ENCODE results near the gene REXO4.

Gene REXO4, protein sequence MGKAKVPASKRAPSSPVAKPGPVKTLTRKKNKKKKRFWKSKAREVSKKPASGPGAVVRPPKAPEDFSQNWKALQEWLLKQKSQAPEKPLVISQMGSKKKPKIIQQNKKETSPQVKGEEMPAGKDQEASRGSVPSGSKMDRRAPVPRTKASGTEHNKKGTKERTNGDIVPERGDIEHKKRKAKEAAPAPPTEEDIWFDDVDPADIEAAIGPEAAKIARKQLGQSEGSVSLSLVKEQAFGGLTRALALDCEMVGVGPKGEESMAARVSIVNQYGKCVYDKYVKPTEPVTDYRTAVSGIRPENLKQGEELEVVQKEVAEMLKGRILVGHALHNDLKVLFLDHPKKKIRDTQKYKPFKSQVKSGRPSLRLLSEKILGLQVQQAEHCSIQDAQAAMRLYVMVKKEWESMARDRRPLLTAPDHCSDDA

DNA sequence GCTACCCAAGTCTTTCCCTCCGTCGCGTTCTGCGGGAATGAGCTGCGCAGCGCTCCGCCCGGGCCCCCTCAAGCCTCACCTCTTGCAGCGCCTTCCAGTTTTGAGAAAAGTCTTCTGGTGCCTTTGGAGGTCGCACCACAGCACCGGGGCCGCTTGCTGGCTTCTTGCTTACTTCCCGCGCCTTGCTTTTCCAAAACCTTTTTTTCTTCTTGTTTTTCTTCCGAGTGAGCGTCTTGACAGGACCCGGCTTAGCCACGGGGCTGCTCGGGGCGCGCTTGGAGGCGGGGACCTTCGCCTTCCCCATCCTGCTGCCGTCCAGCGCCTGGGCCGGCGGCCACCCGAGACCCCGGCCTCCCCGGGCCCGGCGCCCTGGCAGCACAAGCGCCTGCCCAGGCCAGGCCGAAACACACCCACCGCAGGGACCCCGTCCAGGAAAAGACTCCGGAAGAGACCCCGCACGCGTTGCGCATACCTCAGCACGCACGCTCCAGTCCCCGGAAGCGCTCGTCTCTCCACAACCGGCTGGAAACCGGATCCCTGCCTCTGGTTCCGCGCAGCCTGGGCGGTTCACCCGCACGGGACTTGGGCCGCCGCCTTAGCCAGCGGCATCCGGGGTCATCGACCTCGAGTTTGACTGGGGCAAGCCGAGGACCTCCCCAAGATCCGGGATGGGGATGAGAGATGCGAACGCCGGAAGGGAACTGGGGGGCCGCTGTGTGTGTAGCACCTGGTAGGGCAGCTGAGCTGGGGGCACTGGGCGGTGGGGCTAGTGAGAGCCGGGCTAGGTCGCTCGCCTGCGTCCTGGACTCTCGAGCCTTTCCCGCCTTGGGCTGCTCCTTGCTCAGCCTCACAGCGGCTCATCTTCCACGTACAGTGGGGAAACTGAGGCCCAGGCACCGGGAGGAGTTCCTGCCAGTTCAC, at the start of gene REXO4:
REXO4 (minus strand) TSS at position 470 of the 921 bp plus-strand sequence; CDS start at position 304, 166 bp downstream.
- DNase-seq (ENCODE audit: low read depth in 2 of 2, low spot score in 1 of 2), result peak; percentile 54 to 63

DNA sequence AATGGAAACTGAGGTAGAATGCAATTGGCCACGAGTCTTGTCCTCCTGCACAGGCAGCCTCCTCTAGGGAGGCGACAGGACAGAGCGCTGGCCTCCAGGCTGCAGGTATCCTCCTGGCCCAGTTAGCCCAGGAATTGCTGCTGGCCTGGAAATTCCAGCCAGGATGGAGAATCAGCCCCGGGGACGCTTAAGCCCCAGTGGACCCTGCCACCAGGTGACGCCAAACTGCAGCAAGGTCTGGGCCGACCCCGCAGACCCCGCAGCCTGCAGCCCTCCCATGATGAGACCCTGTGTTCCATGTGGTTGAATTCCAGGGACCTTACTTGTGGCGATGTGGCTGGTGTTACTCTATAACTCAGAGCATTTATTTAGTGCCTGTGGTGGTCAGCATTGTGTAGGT, 49.3 kb upstream of the REXO4 start:
- no peak for DNase-seq (ENCODE audit: low read depth in 2 of 2, low spot score in 1 of 2)

DNA sequence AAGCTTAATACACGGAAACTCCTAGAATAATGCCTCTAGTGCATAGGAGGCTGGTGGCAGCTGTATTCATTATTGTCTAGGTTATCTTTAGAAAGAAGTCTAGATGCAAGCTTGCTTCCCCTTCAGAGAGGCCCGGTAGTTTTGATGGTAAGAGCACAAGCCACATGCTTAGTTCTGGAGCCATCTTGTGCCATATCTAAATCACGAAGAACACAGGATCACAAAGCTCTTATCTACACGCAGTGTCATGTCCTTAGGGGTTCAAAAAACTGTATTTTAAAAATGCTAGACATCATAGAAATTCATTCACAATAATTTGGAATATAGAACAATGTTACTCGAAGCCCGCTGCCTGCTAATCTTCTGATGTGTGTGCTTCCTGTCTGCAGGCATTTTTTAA, 48.2 kb upstream of the REXO4 start:
- no peak for DNase-seq (ENCODE audit: low read depth in 2 of 2, low spot score in 1 of 2)

DNA sequence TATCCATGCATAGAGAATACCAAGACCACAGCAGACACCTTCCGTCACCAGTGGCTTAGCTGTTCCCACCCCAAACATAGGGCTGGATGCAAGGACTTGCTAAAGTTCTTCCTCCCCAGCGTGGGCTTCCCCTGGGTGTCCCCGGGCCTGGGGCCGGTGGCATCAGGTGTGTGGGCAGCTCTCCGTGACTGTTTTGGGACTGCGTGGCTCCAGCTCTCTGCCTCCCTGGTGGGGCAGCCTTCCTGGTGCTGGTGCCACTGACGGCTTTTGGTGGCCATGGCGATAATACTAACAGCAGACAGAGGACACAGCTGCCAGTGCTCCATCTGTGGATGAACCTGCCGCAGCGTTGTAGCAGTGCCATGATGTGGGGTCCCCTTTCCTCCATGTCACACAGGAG, 46.8 kb upstream of the REXO4 start:
- no peak for DNase-seq (ENCODE audit: low read depth in 2 of 2, low spot score in 1 of 2)

DNA sequence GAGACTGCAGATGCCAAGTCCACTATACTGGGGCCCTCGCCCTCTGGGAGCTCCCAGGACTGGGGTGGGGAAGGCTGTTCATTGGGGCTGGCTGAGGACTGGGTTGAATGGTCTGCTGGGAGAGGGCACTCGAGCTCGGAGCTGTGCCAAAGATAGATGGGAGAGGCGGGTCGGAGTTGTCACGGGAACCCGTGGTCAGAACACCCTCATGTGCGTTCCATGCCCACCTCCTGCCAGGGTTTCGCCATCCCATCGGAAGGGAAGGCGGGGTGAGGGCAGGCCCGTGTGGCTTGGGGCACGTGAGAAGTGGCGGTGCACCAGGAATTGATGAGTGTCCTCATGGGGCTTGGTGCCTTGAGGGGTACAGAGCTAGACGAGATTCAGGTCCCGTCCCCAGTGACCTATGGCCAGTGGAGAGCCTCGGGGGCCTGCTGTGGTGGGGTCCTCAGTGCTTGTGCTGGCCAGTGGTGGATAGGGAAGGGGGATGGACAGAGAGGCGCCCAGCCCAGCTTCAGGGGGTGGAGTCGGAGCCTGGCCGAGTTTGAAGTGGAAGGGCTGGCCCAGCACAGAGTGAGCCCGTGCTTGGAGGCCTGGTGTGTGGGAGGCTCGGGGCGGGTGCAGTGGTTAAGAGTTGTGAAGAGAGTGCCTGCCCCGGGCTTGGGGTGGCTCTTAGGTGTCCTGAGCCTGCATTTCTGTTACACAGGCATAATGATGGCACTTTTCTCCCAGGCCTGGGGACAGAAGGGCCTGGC, 46.2 kb upstream of the REXO4 start:
- DNase-seq (ENCODE audit: low read depth in 2 of 2, low spot score in 1 of 2), result no peak

DNA sequence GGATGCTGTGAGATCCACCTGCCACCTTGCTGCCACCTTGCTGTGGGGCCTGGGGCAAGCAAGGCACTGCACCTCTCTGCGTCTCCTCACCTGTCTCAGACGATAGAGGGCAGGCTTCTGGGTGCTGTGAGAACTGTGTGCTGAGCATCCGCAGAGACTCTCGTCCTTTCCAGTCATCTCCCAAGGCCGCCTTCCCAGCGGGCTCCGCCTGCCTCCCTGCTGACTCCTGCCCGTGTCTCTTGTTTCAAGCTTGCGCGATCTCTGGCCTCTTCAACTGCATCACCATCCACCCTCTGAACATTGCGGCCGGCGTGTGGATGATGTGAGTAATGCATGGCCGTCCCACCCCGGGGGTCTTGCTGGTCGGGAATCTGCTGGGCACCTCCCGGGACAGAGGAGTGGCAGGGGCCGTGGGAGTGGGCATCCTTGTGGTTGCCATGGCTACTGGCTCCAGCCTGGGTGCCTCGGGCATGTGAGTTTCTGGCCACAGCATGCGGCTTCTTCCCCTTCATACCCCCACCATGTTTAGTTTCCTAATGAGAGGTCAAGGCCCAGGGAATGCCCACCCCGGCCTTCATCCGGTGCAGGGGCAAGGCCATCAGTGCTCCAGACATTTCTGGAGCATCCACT, 45.5 kb upstream of the REXO4 start:
- DNase-seq (ENCODE audit: low read depth in 2 of 2, low spot score in 1 of 2), result no peak

DNA sequence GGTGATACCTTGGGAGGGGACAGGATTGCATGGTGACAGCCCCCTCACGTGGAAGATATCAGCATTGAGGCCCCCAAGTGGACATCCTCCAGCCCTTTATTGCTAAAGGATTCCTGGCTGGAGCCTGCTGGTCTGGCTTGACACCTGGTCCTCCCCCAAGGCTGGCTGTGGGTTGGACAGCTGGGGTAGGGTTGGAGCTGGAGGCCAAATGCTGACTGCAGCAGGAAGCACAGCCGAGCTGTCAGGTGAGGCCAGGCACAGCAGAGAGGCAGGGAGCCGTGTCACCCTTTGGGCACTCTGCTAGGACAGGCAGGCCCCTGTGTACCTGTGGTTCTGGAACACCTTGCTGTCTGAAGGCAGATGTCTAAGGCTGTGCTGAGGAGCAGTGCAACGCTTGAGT, 44.2 kb upstream of the REXO4 start:
- DNase-seq (ENCODE audit: low read depth in 2 of 2, low spot score in 1 of 2), result no peak

DNA sequence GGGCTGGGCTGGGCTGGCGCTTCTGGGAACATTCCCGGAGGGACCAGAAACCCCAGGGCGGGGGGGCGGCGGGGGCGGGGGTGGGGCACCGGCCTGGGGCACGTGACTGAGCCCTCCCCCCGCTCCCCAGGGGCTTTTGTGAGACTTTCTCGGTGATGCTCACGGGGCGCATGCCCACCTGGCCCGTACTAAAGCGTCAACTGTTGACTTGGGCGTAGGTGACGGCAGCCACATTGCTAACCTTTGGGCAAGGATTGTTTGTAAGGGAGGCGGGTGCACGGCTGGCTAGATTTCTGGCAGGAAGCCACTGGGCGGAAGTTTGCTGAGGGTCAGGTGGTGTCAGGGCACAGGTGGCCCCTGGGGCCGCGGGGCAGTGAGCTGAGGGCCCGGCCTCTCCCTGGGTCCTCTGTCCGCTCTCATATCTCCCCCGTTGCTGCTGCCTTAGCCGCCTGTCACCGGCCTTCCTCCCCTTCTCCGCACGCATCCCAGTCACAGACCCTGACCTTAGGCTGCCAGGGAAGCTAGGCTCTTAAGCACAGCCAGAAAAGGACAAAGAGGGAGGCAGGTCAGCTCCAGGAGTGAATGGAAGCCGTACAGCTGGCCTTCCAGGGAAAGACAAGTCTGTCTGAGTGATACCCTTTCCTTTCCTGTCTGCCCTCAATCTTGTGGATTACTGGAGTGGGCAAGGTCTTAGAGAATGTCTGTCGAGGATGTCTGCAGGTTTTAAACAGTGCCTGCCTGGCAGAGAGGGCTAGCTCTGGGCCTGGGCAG, 42.8 kb upstream of the REXO4 start:
- no peak for DNase-seq (ENCODE audit: low read depth in 2 of 2, low spot score in 1 of 2)

DNA sequence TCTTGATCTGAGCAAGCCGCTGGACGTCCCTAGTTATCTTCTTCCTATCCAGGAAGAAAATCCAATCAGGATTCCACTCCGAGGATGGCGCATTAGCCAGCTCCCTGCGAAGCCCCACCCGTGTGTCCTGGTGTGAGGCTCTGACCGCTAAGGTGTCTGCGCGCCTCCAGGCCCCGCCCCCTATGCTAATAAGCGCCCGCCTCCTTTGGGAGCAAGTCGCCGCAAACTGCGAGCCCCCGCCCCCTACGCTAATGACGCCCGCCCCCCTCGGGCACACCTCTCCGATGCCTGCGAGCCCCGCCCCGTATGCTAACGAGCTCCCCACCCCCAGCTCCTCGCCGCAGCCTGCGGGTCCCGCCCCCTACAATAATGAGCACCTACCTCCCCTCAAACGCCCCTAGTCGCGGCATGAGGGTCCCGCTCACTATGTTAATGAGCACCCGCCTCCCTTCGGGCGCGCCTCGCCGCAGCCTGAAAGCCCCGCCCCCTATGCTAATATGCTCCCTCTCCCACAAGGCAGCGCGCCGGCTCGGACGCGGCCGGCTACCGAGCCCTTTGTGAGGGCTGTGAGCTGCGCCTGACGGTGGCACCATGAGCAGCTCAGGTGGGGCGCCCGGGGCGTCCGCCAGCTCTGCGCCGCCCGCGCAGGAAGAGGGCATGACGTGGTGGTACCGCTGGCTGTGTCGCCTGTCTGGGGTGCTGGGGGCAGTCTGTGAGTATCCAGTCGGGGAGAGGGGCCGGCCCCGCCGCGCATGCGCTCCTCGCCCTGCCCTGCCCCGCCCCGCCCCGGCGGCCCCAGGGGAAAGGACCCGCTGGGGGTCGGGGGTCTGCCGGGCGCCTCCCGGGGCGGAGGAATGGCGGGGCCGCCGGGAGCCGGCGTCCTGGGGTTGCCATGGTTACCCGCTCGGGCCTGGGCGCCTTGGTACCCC, 41.9 kb upstream of the REXO4 start, which contains the start of gene CACFD1:
CACFD1 (plus strand) TSS at position 503 of the 929 bp plus-strand sequence; CDS start at position 592, 89 bp downstream.
- peak; percentile 77 to 84 for DNase-seq (ENCODE audit: low read depth in 2 of 2, low spot score in 1 of 2)

DNA sequence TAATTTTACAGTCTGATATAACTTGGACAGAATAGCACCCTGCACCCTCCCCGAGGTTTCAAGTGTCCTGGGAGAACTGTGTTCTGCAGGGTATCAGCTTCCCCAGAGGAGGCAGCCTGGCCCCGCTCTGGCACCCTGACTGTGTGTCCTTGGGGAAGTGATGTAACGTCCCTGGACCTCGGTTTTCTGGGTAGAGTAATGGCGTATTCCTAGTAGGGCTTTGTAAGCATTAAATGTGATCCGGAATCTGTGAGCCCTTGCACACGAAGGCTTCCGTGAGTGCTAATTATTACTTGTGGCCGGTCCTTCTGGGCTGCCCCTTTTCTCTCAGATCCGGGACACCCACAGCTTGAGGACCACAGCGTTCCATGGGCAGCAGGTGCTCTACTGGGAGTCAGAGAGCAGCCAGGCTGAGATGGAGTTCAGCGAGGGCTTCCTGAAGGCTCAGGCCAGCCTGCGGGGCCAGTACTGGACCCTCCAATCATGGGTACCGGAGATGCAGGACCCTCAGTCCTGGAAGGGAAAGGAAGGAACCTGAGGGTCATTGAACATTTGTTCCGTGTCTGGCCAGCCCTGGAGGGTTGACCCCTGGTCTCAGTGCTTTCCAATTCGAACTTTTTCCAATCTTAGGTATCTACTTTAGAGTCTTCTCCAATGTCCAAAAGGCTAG, 41.0 kb upstream of the REXO4 start:
- DNase-seq (ENCODE audit: low read depth in 2 of 2, low spot score in 1 of 2), result no peak

DNA sequence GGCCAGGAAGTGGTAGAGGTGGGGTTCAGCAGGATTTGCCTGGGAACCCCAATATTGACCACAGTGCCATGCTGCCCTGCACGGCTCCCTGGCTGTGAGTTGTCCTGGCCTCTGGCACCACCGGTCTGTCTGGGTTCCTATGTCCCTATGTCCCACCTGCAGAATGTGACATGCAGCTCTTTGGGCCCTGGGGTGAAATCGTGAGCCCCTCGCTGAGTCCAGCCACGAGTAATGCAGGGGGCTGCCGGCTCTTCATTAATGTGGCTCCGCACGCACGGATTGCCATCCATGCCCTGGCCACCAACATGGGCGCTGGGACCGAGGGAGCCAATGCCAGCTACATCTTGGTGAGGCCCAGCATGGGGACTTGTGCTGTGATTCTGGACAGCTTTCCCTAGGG, 39.9 kb upstream of the REXO4 start:
- no peak for DNase-seq (ENCODE audit: low read depth in 2 of 2, low spot score in 1 of 2)

DNA sequence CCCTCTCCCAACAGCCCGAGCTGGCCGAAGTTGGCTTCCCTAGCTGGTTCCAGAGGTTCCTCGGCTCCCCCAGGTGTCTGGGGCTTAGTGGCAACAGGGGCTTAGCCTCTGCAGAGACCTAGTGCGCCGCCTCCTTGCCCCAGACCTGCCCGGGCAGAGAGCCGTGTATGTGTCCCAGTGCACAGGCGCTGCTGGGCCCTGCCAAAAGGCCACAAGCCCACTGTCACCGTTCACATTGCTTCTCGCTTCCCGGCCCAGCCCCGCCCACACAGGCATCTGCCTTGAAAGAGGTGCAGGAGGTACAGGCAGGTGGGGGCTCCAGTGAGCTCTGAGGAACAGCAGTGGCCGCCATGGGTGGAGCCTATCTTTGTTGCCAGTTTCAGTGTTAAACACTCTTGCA, 39.4 kb upstream of the REXO4 start:
- DNase-seq (ENCODE audit: low read depth in 2 of 2, low spot score in 1 of 2), result no peak

DNA sequence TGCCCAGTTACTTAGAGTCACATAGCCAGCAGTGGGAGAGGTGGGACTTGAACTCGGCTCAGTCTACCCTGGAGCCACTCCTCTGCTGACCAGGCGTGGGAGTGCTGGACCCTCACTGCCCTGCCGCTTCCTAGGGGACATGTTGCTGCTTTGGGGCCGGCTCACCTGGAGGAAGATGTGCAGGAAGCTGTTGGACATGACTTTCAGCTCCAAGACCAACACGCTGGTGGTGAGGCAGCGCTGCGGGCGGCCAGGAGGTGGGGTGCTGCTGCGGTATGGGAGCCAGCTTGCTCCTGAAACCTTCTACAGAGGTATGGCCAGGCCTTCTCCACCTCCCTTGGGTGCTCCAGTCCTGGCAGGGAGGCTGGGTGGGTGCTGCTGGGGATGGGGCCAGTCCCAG, 38.6 kb upstream of the REXO4 start:
- no peak for DNase-seq (ENCODE audit: low read depth in 2 of 2, low spot score in 1 of 2)

DNA sequence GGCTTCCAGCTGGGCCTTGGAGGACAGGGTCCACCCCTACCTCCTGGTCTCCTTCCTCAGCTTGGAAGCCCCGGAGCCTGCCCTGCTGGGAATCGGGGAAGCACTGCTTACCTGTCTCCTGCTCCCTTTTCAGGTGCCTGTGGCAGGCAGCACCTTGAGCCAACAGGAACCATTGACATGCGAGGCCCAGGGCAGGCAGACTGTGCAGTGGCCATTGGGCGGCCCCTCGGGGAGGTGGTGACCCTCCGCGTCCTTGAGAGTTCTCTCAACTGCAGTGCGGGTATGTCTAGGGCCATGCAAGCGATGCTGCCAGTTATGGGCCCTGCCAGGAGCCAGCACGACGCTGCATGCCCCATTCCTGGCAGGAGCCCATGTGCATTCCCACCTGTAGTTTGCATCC, 38.1 kb upstream of the REXO4 start:
- DNase-seq (ENCODE audit: low read depth in 2 of 2, low spot score in 1 of 2), result no peak

DNA sequence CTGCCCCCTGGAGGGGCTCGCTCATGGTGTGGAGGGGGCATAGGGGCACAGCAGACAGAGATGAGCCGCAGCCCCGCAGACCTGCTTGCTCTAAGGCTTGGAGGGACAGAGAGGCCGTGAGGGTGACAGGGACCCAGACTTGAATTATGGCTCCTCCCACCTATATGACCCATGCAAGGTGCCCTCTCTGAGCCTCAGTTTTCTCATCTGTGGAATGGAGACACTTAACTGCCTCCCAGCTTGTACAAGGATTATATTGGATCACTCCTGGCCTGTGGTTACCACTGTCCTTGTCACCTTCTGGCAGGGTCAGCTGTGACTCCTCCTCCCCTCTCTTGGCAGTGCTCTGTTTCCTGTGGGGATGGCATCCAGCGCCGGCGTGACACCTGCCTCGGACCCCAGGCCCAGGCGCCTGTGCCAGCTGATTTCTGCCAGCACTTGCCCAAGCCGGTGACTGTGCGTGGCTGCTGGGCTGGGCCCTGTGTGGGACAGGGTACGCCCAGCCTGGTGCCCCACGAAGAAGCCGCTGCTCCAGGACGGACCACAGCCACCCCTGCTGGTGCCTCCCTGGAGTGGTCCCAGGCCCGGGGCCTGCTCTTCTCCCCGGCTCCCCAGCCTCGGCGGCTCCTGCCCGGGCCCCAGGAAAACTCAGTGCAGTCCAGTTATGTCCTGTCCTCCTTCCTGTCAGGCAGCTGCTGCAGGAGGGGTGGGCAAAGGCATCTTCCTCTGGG, 37.3 kb upstream of the REXO4 start:
- DNase-seq (ENCODE audit: low read depth in 2 of 2, low spot score in 1 of 2), result no peak

DNA sequence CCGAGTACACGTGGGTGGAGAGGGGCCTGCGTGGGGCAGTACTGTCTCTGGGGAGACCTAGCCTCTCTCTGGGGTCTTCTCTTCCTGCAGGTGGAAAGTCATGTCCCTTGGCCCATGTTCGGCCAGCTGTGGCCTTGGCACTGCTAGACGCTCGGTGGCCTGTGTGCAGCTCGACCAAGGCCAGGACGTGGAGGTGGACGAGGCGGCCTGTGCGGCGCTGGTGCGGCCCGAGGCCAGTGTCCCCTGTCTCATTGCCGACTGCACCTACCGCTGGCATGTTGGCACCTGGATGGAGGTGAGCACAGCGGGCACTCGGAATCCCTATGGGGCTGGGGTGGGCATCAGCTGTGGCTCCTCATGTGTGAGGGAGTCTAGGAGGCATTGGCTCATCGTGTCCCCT, 36.5 kb upstream of the REXO4 start:
- no peak for DNase-seq (ENCODE audit: low read depth in 2 of 2, low spot score in 1 of 2)

DNA sequence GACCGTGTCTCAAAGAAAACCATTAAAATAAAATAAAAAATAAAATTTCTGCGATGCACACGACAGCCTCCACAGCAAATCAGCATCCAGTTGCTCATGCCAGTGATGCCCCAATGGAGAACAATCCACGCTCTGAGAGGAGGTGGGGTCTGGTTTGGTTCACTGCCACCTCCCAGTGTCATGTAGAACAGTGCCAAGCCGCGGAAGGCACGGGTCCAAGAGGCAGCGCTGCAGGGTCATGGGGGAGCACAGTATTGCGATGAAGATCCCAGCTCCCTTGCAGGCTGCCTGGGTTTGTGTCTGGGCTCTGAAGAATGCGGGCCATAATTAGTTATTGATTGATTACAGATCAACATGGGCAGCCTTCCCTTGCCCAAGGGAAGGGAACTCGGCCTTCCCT, 35.8 kb upstream of the REXO4 start:
- no peak for DNase-seq (ENCODE audit: low read depth in 2 of 2, low spot score in 1 of 2)

DNA sequence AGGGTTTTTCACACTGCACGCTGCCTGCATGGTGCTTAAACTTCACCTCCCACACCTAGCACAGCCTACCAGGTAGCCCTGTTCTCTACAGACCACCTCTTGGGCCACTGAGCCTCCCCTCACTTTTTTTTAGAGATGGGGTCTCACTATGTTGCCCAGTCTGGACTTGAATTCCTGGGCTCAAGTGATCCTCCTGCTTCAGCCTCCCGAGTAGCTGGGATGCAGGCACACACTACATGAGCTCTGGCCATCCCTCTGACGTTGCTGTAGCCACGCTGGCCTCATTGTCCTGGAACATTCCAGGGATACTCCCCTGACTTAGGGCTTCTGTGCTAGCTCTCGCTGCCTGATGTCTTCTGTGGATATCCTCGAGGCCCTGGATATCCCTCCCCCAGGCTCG, 34.8 kb upstream of the REXO4 start:
- no peak for DNase-seq (ENCODE audit: low read depth in 2 of 2, low spot score in 1 of 2)

Measured in stimulated activated CD8-positive, alpha-beta memory T cell treated with anti-CD3 and anti-CD28 coated beads, Interleukin-4, amount 100 ng/mL, for 1 hour (primary cell).